Esophagus squamous epithelium (tissue), 4 donors: ENCODE measurements around the gene C2orf76.

Experiments
- POLR2A ChIP-seq, 4 donors: fragments of 450-650 bp; IDR thresholded peaks; one replicate each; pipeline ENCODE4 v1.6.1; 2017; ENCODE audit warnings: antibody characterized with exemption in 4 of 4, mild to moderate bottlenecking in 4 of 4, moderate library complexity in 3 of 4
- TF ChIP-seq, protein P1 (sequence below), 6 experiments: fragments of 450-650 bp in 4 of 6; fragments of 200-600 bp in 2 of 6; sonication (generic) in 2 of 6; IDR thresholded peaks; one replicate each; pipeline ENCODE4 v1.5.1; 2016 to 2019; ENCODE audit warnings: antibody characterized with exemption in 6 of 6, mild to moderate bottlenecking in 4 of 6, moderate library complexity in 4 of 6

DNA sequence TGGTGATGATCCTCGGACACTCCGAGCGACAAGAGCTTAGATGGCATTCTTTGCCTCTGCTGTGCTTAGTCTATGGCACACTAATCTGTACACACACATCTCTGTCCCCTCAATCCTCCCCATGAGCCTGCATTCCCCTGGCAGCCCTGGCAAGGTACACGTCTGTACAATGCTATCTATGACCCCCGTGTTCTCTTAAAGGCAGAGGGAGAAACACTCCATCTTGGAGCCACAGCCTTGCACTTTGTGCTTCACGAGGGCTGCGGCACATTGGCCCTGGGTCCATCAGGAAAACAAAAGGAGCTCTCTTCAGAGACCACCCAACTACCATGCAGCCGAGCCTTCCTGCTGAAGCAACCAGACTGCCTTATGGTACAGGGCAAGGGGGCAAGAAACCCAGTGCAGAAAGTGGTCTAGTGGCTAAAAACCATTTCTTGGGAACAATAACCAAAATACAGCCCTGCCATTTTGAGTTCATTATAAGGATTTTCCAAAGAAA is 100.5 kb downstream of the C2orf76 start:
- TF ChIP-seq, protein P1, sequence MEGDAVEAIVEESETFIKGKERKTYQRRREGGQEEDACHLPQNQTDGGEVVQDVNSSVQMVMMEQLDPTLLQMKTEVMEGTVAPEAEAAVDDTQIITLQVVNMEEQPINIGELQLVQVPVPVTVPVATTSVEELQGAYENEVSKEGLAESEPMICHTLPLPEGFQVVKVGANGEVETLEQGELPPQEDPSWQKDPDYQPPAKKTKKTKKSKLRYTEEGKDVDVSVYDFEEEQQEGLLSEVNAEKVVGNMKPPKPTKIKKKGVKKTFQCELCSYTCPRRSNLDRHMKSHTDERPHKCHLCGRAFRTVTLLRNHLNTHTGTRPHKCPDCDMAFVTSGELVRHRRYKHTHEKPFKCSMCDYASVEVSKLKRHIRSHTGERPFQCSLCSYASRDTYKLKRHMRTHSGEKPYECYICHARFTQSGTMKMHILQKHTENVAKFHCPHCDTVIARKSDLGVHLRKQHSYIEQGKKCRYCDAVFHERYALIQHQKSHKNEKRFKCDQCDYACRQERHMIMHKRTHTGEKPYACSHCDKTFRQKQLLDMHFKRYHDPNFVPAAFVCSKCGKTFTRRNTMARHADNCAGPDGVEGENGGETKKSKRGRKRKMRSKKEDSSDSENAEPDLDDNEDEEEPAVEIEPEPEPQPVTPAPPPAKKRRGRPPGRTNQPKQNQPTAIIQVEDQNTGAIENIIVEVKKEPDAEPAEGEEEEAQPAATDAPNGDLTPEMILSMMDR (IDR thresholded peaks at IDR 0.05), result no peak
- TF ChIP-seq POLR2A (IDR thresholded peaks at IDR 0.05), result no peak
